LNCaP clone FGC (cell line): Measurements from ENCODE around the gene WHRN.

ENCODE experiments used
- DNase-seq: peaks from one replicate; pipeline ENCODE4 v3.0.0-alpha.2; 2011; ENCODE audit warnings: low read depth
- H3K4me3 ChIP-seq: 2 replicates; pipeline ENCODE4 v1.5.1; 2011; ENCODE audit warnings: mild to moderate bottlenecking, low read depth, low read length, control low read depth
- CTCF ChIP-seq: IDR thresholded peaks from 2 replicates; pipeline ENCODE4 v1.5.1; 2012; ENCODE audit warnings: mild to moderate bottlenecking; ENCODE audit not compliant: control insufficient read depth, insufficient read depth; ENCODE audit errors: extremely low read depth

WHRN gene

DNA sequence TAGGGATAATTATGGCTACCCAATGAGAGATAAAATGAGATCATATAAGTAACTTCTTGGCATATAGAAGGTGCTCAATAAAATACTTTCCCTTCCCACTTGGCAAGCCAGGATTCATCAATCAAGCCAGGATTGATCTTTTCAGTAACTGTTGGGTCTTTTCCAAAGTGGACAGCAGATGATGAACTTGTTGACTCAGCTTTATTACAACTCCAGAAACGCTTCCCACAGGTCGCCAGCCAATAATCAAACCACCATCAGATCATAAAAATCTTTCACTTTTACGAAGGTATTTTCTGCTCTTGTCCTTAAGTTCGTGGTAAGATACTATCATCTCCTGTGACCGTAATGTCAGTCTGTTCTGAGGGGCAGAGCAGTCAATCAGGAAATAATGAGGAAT lies 39.8 kb upstream of the WHRN start:
- no peak for TF ChIP-seq CTCF
- DNase-seq: no peak
- H3K4me3 ChIP-seq: no peak overlapping the region

DNA sequence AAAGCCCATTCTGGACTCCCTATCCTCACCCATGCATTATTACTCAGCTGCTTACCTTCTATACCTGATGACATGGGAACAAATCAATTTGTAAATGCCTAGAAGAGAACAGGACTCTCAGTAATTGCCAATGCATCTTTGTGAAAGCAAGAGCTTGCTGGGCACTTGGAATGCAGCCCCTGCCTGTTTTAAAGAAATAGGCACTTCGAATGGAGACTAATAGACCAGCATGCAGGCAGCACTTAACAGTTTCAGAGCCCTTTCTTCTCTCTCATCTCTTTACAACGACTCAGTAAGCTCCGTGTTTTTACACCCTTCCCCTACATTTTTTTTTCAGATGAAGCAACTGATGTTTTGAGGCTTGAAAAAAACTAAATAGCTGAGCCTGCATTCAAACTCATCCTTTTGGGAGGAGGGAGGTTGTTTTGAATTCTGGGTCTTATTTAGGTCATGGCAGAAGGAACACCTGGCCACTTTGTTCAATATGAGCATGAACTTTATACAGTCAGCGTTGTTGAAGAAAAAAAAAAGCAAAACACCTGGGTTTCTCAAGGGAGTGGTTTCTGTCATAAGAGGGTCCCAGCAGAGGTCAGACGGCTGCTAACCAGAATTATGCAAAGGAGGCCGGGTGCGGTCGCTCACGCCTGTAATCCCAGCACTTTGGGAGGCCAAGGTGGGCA lies 34.6 kb upstream of the WHRN start:
- no peak for DNase-seq
- H3K4me3 ChIP-seq: no peak overlapping the region
- no peak for TF ChIP-seq CTCF

DNA sequence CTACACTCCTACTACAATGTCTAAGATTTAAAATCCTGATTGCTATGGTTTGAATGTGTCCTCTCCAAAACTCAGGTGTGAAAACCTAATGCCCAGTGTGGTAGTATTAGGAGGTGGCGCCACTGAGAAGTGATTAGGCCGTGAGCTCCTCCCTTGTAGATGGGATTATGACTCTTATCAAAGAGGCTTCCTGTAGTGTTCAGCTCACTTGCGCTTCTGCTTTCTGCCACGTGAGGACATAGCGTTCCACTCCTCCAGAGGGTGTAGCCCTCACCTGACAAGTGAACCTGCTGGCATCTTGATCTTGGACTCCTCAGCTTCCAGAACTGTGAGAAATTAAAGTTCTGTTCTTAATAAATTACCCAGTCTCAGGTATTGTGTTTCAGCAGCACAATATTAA lies 33.0 kb upstream of the WHRN start:
- H3K4me3 ChIP-seq: no peak overlapping the region
- no peak for DNase-seq
- no peak for TF ChIP-seq CTCF

- no peak overlapping the region for H3K4me3 ChIP-seq
- no peak for TF ChIP-seq CTCF
- DNase-seq: no peak
Observed at GRCh38 chr9:114532561-114533237, 27.4 kb upstream of the WHRN start.

GRCh38 chr9:114529285-114529684 lies 24.0 kb upstream of the WHRN start:
- DNase-seq: no peak
- no peak for TF ChIP-seq CTCF
- no peak overlapping the region for H3K4me3 ChIP-seq

DNA sequence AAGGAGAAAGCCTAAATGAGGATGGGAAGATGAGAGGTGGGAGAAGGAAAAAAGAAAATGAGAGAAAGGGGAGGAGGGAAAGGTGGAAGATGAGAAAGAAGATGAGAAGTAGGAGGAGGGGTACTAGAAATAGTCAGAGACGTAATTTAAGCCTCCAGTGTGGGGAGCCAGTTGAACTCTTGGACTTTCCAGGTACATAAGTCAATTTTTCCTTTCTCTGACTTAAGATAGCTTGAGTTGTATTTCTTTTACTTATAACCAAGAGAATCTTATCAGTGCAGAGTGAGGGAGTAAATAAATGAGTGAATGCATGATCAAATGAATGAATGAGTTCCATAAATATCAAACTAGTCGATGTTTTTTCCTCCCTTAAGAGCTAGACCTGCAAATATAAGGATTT lies 21.5 kb upstream of the WHRN start:
- H3K4me3 ChIP-seq: no peak overlapping the region
- no peak for TF ChIP-seq CTCF
- no peak for DNase-seq

GRCh38 chr9:114525513-114525912 lies 20.2 kb upstream of the WHRN start:
- H3K4me3 ChIP-seq: no peak overlapping the region
- DNase-seq: no peak
- no peak for TF ChIP-seq CTCF
